ENCODE measurements around the gene SMYD3. TPM values are rescaled to one million over a fixed set of nuclear protein-coding genes. Genes with fewer than 3 reads are reported as not detected.

SMYD3 gene
- total RNA-seq, 1 donor from 2014 or later: 29.3 TPM

DNA sequence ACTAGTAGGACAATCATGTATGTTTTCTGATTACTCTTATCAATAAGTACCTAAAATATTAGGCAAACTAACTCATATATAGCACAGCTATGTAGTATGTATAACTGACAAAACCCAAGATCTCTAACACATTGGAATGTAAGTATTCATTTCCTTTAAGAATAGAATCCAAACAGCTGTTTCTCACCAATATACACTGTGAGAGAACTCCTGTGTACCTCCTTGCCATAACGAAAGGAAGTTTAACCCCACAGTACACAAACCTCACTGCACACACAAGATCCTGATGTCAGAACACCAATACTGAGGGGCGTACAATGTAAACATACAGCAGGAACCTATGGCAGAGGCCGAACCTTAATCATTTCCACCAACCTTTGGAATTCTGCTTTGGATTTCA, 113.0 kb downstream of the SMYD3 start:
- DNase-seq (ENCODE audit: low spot score): no peak
- no peaks in the 10 kb centered on the region for H3K27me3 Mint-ChIP-seq (ENCODE audit: low read depth)
- peaks cover 8% of the 10 kb centered on the region for H3K9me3 Mint-ChIP-seq (ENCODE audit: low read depth)
- no peak overlapping the region for H3K4me3 Mint-ChIP-seq (ENCODE audit: unreplicated experiment)
- no peak overlapping the region for H3K27ac Mint-ChIP-seq (ENCODE audit: unreplicated experiment)
- peaks cover 5% of the 10 kb centered on the region for H3K36me3 Mint-ChIP-seq (ENCODE audit: low read depth)
- H3K4me1 Mint-ChIP-seq (ENCODE audit: low read depth): peaks cover 8% of the 10 kb centered on the region
- TF ChIP-seq, protein P1, sequence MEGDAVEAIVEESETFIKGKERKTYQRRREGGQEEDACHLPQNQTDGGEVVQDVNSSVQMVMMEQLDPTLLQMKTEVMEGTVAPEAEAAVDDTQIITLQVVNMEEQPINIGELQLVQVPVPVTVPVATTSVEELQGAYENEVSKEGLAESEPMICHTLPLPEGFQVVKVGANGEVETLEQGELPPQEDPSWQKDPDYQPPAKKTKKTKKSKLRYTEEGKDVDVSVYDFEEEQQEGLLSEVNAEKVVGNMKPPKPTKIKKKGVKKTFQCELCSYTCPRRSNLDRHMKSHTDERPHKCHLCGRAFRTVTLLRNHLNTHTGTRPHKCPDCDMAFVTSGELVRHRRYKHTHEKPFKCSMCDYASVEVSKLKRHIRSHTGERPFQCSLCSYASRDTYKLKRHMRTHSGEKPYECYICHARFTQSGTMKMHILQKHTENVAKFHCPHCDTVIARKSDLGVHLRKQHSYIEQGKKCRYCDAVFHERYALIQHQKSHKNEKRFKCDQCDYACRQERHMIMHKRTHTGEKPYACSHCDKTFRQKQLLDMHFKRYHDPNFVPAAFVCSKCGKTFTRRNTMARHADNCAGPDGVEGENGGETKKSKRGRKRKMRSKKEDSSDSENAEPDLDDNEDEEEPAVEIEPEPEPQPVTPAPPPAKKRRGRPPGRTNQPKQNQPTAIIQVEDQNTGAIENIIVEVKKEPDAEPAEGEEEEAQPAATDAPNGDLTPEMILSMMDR (IDR thresholded peaks at IDR 0.05): no peak

DNA sequence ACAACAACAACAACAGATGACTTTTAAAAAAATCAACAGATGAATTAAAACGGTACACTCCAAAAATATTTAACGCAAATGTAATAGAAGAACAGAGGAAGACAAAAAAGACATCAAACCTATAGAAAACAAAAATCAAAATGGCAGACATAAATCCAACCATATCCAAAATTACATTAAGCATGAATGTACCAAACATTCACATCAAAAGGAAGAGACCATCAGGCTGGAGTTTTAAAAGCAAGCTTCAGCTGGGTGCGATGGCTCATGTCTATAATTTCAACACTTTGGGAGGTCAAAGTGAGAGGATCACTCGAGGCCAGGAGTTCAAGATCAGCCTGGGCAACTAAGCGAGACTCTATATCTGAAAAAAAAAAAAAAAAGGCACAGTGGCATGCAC, 116.2 kb downstream of the SMYD3 start:
- peaks cover 5% of the 10 kb centered on the region for H3K4me1 Mint-ChIP-seq (ENCODE audit: low read depth)
- TF ChIP-seq, protein P1 (IDR thresholded peaks at IDR 0.05): no peak
- DNase-seq (ENCODE audit: low spot score): no peak
- no peaks in the 10 kb centered on the region for H3K27me3 Mint-ChIP-seq (ENCODE audit: low read depth)
- peaks cover 5% of the 10 kb centered on the region for H3K36me3 Mint-ChIP-seq (ENCODE audit: low read depth)
- H3K27ac Mint-ChIP-seq (ENCODE audit: unreplicated experiment): no peak overlapping the region
- peaks cover 8% of the 10 kb centered on the region for H3K9me3 Mint-ChIP-seq (ENCODE audit: low read depth)
- H3K4me3 Mint-ChIP-seq (ENCODE audit: unreplicated experiment): no peak overlapping the region

DNA sequence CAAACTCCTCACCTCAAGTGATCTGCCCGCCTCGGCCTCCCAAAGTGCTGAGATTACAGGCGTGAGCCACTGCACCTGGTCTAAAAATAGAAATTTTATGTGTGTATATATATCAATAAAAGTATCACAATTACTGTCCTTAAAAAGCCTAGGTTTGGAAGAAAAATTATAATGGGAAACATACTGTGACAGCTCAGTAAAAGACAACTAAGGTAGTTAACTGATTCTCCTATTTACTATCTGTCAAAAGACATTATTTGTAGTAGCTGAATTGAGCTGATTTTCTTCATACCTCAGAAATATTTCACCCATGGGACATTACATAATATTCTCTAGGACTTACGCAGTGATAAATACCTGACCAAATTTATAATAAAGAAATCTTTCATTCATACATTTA, 122.5 kb downstream of the SMYD3 start:
- no peaks in the 10 kb centered on the region for H3K9me3 Mint-ChIP-seq (ENCODE audit: low read depth)
- H3K36me3 Mint-ChIP-seq (ENCODE audit: low read depth): no peaks in the 10 kb centered on the region
- no peak overlapping the region for H3K27ac Mint-ChIP-seq (ENCODE audit: unreplicated experiment)
- TF ChIP-seq, protein P1 (IDR thresholded peaks at IDR 0.05): no peak
- no peak for DNase-seq (ENCODE audit: low spot score)
- no peak overlapping the region for H3K4me3 Mint-ChIP-seq (ENCODE audit: unreplicated experiment)
- H3K4me1 Mint-ChIP-seq (ENCODE audit: low read depth): peaks cover 14% of the 10 kb centered on the region
- no peaks in the 10 kb centered on the region for H3K27me3 Mint-ChIP-seq (ENCODE audit: low read depth)

DNA sequence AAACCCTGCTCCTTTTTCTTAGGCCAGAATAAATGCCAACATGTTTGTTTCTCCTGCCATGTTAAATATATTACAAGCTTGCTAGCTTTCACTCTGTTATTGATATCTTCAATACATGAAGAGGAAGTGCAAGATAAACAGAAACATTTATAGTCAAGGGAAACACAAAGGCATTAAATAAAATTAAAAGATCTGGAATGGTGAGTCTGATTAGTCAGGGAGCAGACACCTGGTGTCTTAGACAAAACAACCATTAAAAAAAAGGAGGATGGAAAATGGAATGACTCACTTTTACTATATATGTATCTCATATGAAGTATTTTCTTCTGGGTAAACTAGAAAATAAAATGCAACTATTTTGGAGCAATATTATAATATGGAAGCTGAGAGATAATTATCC, 123.3 kb downstream of the SMYD3 start:
- no peak for DNase-seq (ENCODE audit: low spot score)
- Mint-ChIP-seq H3K9me3 (ENCODE audit: low read depth) (no peaks in the 10 kb centered on the region), H3K4me1 (ENCODE audit: low read depth) (peaks cover 14% of the 10 kb centered on the region), H3K27me3 (ENCODE audit: low read depth) (no peaks in the 10 kb centered on the region), H3K4me3 (ENCODE audit: unreplicated experiment) (no peak overlapping the region), H3K27ac (ENCODE audit: unreplicated experiment) (no peak overlapping the region), H3K36me3 (ENCODE audit: low read depth) (no peaks in the 10 kb centered on the region)
- TF ChIP-seq, protein P1 (IDR thresholded peaks at IDR 0.05): no peak

DNA sequence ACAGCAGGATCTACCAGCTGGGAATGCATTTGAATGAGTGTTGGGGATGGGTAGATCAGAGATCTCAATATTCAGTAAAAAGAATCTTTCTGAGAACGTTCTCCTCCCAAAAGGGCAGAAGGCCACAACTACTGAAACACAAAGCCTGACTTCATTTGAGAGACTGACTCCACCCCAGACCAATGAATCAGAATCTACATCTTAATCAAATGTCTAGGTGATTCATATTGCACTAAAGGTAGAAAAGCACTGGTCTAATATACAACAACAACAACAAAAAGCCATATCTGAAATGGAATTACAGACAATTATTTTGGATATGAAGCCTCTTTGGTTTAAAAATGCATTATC, 123.9 kb downstream of the SMYD3 start:
- H3K27me3 Mint-ChIP-seq (ENCODE audit: low read depth): no peaks in the 10 kb centered on the region
- H3K4me1 Mint-ChIP-seq (ENCODE audit: low read depth): peaks cover 14% of the 10 kb centered on the region
- TF ChIP-seq, protein P1 (IDR thresholded peaks at IDR 0.05): no peak
- no peaks in the 10 kb centered on the region for H3K9me3 Mint-ChIP-seq (ENCODE audit: low read depth)
- DNase-seq (ENCODE audit: low spot score): no peak
- no peaks in the 10 kb centered on the region for H3K36me3 Mint-ChIP-seq (ENCODE audit: low read depth)
- no peak overlapping the region for H3K27ac Mint-ChIP-seq (ENCODE audit: unreplicated experiment)
- no peak overlapping the region for H3K4me3 Mint-ChIP-seq (ENCODE audit: unreplicated experiment)
